ENCODE results near the gene C2orf81. TPM values are rescaled to one million over a fixed set of nuclear protein-coding genes. Genes with fewer than 3 reads are reported as not detected.
A peak's percentile ranks its signal among the peaks of the same experiment; 100 is the strongest.
"Not testable (repeated sequence)": the region's sequence is repeated elsewhere in the genome, so short reads cannot be mapped to it uniquely, and the experiment has no call there.

Gene C2orf81
- total RNA-seq, 1 donor from 2014 or later = 0.82 TPM

DNA sequence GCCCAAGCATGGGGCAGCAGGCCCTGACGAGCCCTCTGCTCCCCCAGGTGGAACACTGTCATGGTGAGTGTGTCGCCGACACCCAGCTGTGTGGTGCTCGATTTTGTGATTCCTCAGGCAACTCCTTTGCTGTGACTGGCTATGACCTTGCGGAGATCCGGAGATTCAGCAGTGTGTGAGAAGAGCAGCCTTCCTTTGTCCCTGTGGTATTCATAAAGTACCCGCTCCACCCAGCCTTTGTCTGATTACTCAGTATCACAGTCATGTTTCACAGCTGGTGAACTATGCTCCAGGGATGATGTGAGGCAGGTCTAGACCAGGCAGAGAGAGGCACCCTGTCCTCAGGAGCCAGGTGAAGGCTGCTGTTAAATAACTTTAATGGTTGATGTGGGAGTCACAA, 4.1 kb upstream of the C2orf81 start:
- no peaks in the 10 kb centered on the region for H3K9me3 ChIP-seq (replicated peaks)
- H3K27me3 ChIP-seq (ENCODE audit: low read depth) = no peaks in the 10 kb centered on the region
- intact Hi-C loops (cut with micrococcal nuclease) = no loop called here
- H3K4me3 ChIP-seq = no peak overlapping the region
- no peak for DNase-seq
- H3K27ac ChIP-seq (replicated peaks) = no peak overlapping the region
- TF ChIP-seq, protein P1, sequence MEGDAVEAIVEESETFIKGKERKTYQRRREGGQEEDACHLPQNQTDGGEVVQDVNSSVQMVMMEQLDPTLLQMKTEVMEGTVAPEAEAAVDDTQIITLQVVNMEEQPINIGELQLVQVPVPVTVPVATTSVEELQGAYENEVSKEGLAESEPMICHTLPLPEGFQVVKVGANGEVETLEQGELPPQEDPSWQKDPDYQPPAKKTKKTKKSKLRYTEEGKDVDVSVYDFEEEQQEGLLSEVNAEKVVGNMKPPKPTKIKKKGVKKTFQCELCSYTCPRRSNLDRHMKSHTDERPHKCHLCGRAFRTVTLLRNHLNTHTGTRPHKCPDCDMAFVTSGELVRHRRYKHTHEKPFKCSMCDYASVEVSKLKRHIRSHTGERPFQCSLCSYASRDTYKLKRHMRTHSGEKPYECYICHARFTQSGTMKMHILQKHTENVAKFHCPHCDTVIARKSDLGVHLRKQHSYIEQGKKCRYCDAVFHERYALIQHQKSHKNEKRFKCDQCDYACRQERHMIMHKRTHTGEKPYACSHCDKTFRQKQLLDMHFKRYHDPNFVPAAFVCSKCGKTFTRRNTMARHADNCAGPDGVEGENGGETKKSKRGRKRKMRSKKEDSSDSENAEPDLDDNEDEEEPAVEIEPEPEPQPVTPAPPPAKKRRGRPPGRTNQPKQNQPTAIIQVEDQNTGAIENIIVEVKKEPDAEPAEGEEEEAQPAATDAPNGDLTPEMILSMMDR (IDR thresholded peaks at IDR 0.05; ENCODE audit: borderline replicate concordance) = no peak
- peaks cover 16% of the 10 kb centered on the region for H3K4me1 ChIP-seq
- H3K36me3 ChIP-seq = peaks cover 55% of the 10 kb centered on the region

DNA sequence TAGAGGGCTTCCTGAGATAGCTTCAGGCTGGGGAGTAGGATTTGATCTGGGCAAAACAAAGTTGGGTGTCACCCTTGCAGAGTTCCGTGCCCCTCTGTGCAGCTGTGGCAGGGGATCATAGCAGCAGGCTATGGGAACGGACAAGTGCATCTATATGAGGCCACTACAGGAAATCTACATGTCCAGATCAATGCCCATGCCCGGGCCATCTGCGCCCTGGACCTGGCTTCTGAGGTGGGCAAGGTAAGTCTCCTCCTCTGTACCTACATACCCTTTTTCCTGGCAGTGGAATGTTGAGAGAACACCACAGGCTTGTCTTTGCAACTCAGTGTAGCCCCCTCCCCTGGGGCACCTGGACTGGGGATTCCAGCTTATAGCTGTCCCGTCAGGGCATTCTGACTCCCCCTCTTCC, 3.6 kb upstream of the C2orf81 start:
- H3K9me3 ChIP-seq (replicated peaks) = no peaks in the 10 kb centered on the region
- peaks cover 16% of the 10 kb centered on the region for H3K4me1 ChIP-seq
- intact Hi-C loops (cut with micrococcal nuclease) = no loop called here
- H3K4me3 ChIP-seq = no peak overlapping the region
- H3K36me3 ChIP-seq = peaks cover 50% of the 10 kb centered on the region
- H3K27ac ChIP-seq (replicated peaks) = no peak overlapping the region
- H3K27me3 ChIP-seq (ENCODE audit: low read depth) = no peaks in the 10 kb centered on the region
- DNase-seq = no peak
- TF ChIP-seq, protein P1 (IDR thresholded peaks at IDR 0.05; ENCODE audit: borderline replicate concordance) = no peak

DNA sequence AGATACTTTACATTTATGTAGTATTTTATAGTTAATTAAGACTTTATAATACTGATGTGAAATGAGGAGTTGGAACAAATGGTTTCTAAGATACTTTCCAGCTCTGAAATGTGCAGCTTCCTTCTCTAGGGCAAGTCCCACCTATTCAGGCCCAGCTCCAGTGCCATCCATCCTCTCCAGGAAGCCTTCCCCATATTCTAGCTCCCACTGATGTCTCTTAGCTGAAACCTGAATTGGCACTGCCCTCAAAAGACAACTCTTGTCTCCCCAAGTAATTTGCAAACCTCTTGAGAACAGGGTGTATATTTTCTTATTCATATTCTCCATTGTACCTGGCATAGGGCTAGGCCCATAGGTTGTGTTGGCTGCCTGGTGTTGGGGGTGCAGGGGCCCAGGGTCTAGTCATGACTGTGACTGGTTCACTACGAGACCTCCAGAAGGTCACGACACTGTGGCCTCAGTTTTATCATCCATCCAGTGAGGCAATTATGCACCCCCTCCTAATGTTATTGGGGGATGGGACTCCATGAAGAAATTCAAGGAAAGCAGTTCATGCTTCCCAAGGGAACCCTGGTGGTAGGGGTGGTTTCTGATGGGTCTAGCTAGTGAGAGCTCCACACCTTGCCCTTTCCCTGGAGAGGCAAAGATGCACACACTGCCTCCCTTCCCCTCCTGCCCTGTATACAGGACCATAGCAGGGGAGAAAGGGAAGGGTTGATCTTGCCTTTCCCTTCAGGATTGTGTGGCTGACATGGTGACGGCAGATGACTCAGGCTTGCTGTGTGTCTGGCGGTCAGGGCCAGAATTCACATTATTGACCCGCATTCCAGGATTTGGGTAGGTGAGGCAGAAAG, 2.9 kb upstream of the C2orf81 start:
- TF ChIP-seq, protein P1 (IDR thresholded peaks at IDR 0.05; ENCODE audit: borderline replicate concordance) = no peak
- no peak for DNase-seq
- H3K4me1 ChIP-seq = peaks cover 16% of the 10 kb centered on the region
- peaks cover 44% of the 10 kb centered on the region for H3K36me3 ChIP-seq
- intact Hi-C loops (cut with micrococcal nuclease) = no loop called here
- no peaks in the 10 kb centered on the region for H3K9me3 ChIP-seq (replicated peaks)
- H3K27me3 ChIP-seq (ENCODE audit: low read depth) = no peaks in the 10 kb centered on the region
- H3K27ac ChIP-seq (replicated peaks) = no peak overlapping the region
- no peak overlapping the region for H3K4me3 ChIP-seq

DNA sequence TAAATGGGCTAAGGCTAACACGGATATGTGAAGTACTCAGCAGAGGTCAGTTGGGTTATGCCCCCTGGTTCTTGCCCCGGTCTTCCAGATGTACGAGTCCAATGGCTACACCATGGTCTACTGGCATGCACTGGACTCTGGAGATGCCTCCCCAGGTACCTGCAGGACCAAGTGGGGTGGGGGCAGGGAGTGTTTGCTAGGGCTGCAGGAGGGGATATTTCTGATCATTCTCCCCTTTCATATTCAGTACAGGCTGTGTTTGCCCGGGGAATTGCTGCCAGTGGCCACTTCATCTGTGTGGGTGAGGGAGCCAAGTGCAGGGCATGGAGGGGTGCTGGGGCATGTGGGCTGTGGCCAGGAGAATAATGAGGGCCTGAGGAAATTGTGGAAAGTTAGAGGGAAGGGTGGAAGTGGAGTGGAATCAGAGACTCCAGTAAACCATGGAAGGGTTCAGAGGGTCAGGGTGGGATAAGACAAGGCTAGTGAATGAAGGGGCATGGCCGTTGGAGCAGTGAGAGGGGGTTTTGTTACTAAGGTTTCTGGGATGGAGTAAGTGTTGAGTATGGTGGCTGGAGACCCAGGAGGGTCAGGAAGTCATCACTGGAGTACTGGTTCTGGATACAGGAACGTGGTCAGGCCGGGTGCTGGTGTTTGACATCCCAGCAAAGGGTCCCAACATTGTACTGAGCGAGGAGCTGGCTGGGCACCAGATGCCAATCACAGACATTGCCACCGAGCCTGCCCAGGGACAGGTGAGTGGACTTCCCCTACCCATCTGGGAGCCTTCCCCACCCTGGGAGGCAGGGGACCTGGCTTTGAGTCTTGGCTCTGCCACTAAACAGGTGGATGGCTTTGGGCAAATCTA, 2.0 kb upstream of the C2orf81 start:
- TF ChIP-seq, protein P1 (IDR thresholded peaks at IDR 0.05; ENCODE audit: borderline replicate concordance) = no peak
- H3K27me3 ChIP-seq (ENCODE audit: low read depth) = no peaks in the 10 kb centered on the region
- intact Hi-C loops (cut with micrococcal nuclease) = no loop called here
- no peak overlapping the region for H3K4me3 ChIP-seq
- H3K27ac ChIP-seq (replicated peaks) = no peak overlapping the region
- DNase-seq = no peak
- peaks cover 23% of the 10 kb centered on the region for H3K4me1 ChIP-seq
- no peaks in the 10 kb centered on the region for H3K9me3 ChIP-seq (replicated peaks)
- peaks cover 35% of the 10 kb centered on the region for H3K36me3 ChIP-seq

DNA sequence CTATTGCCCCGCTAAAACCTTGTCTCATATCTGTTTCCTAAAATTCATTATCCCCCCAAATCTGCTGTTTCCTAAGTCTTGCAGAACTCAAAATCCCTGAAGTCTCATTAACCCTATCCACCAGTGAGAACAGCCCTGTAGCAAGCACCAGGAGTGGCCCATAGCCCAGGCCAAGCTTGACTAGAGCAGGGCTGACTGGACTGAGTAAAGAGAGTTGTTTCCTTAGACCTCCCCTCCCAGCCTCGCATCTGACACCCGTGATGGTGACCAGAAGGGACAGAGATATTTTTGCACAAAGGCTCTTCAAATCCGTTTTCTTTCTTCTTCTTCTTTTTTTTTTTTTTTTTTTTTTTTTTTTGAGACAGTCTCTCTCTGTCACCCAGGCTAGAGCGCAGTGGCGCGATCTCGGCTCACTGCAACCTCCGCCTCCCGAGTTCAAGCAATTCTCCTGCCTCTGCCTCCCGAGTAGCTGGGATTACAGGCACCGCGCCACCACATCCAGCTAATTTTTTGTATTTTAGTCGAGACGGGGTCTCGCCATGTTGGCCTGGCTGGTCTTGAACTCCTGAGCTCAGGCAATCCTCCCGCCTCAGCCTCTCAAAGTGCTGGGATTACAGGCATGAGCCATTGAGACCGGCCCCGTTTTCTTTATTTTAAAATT, 846 bp downstream of the C2orf81 start:
- H3K9me3 ChIP-seq (replicated peaks); H3K27me3 ChIP-seq (ENCODE audit: low read depth); intact Hi-C loops (cut with micrococcal nuclease); H3K36me3 ChIP-seq; H3K27ac ChIP-seq (replicated peaks); DNase-seq: not testable (repeated sequence)
- peak overlapping the region; percentile 69 for H3K4me3 ChIP-seq
- peaks cover 32% of the 10 kb centered on the region for H3K4me1 ChIP-seq
